Measurements from ENCODE around the gene DYRK2. TPM values are rescaled to one million over a fixed set of nuclear protein-coding genes. Genes with fewer than 3 reads are reported as not detected.

Gene DYRK2
- total RNA-seq, 2 experiments from 2014 or later = 28.8 to 33.7 TPM

- no peak overlapping the region for H3K27ac Mint-ChIP-seq
- ChIA-PET POLR2A (no interaction called here), CTCF (no interaction called here)
- H3K27me3 Mint-ChIP-seq = no peaks in the 10 kb centered on the region
- H3K4me1 Mint-ChIP-seq (ENCODE audit: low read depth) = peaks cover 29% of the 10 kb centered on the region
- peaks cover 4% of the 10 kb centered on the region for H3K9me3 Mint-ChIP-seq
- intact Hi-C loops (cut with micrococcal nuclease) = loop anchor here (10.0 kb wide), 1 partner anchor 254 kb away; no protein-coding TSS in a partner anchor
- H3K36me3 Mint-ChIP-seq (ENCODE audit: low read depth) = peaks cover 4% of the 10 kb centered on the region
- no peak overlapping the region for H3K4me3 Mint-ChIP-seq
- ATAC-seq = no peak
- no peak for TF ChIP-seq CTCF (IDR thresholded peaks at IDR 0.05)
- DNase-seq = no peak
Measured at GRCh38 chr12:67691220-67691619, 42.7 kb downstream of the DYRK2 start.

GRCh38 chr12:67692135-67692534 is 43.6 kb downstream of the DYRK2 start:
- no peak for TF ChIP-seq CTCF (IDR thresholded peaks at IDR 0.05)
- peak overlapping the region; percentile 10 for H3K27ac Mint-ChIP-seq
- POLR2A ChIA-PET = no interaction called here
- no peak overlapping the region for H3K4me3 Mint-ChIP-seq
- ATAC-seq (no peak), DNase-seq (peak; percentile 17)
- peaks cover 37% of the 10 kb centered on the region for H3K4me1 Mint-ChIP-seq (ENCODE audit: low read depth)
- H3K9me3 Mint-ChIP-seq = peaks cover 4% of the 10 kb centered on the region
- H3K27me3 Mint-ChIP-seq = no peaks in the 10 kb centered on the region
- intact Hi-C loops (cut with micrococcal nuclease) = loop anchor here (10.0 kb wide), 1 partner anchor 253 kb away; no protein-coding TSS in a partner anchor
- peaks cover 4% of the 10 kb centered on the region for H3K36me3 Mint-ChIP-seq (ENCODE audit: low read depth)
- CTCF ChIA-PET = no interaction called here

GRCh38 chr12:67692966-67693365 is 44.4 kb downstream of the DYRK2 start:
- no peaks in the 10 kb centered on the region for H3K9me3 Mint-ChIP-seq
- H3K27me3 Mint-ChIP-seq = no peaks in the 10 kb centered on the region
- H3K36me3 Mint-ChIP-seq (ENCODE audit: low read depth) = no peaks in the 10 kb centered on the region
- H3K4me1 Mint-ChIP-seq (ENCODE audit: low read depth) = peaks cover 45% of the 10 kb centered on the region
- no peak overlapping the region for H3K4me3 Mint-ChIP-seq
- DNase-seq (no peak), ATAC-seq (no peak)
- intact Hi-C loops (cut with micrococcal nuclease) = loop anchor here (10.0 kb wide), 1 partner anchor 252 kb away; no protein-coding TSS in a partner anchor
- H3K27ac Mint-ChIP-seq = no peak overlapping the region
- TF ChIP-seq CTCF (IDR thresholded peaks at IDR 0.05) = no peak
- CTCF ChIA-PET = no interaction called here
- POLR2A ChIA-PET = no interaction called here

GRCh38 chr12:67693894-67694293 is 45.3 kb downstream of the DYRK2 start:
- H3K27ac Mint-ChIP-seq = no peak overlapping the region

More at GRCh38 chr12:67693894-67694293, 45.3 kb downstream of the DYRK2 start:
- H3K36me3 Mint-ChIP-seq (ENCODE audit: low read depth) = no peaks in the 10 kb centered on the region
- H3K27me3 Mint-ChIP-seq = no peaks in the 10 kb centered on the region
- intact Hi-C loops (cut with micrococcal nuclease) = loop anchor here (10.0 kb wide), 1 partner anchor 251 kb away; no protein-coding TSS in a partner anchor
- ATAC-seq (no peak), DNase-seq (no peak)
- no peak overlapping the region for H3K4me3 Mint-ChIP-seq
- CTCF ChIA-PET = no interaction called here
- TF ChIP-seq CTCF (IDR thresholded peaks at IDR 0.05) = no peak
- H3K9me3 Mint-ChIP-seq = no peaks in the 10 kb centered on the region
- POLR2A ChIA-PET = no interaction called here
- peaks cover 52% of the 10 kb centered on the region for H3K4me1 Mint-ChIP-seq (ENCODE audit: low read depth)
